HepG2 (cell line): Measurements from ENCODE around the gene SGSM1. TPM values are rescaled to one million over a fixed set of nuclear protein-coding genes. Genes with fewer than 3 reads are reported as not detected.
A peak's percentile ranks its signal among the peaks of the same experiment; 100 is the strongest.

Experiments used
- BRD4 ChIP-seq: sonication (generic); formaldehyde crosslinking; IDR thresholded peaks from 2 replicates; pipeline ENCODE4 v1.4.0; 2020; ENCODE audit warnings: missing genetic modification reagents
- JDP2 ChIP-seq: sonication (generic); formaldehyde crosslinking; IDR thresholded peaks from 2 replicates; pipeline ENCODE4 v1.8.1; 2022; ENCODE audit warnings: missing genetic modification reagents, borderline replicate concordance
- MLLT10 ChIP-seq: sonication (generic); formaldehyde crosslinking; IDR thresholded peaks from 2 replicates; pipeline ENCODE4 v1.4.0; 2020; ENCODE audit warnings: missing genetic modification reagents
- POLR2A ChIP-seq, 2 experiments: IDR thresholded peaks; 2 replicates each; pipeline ENCODE4 v1.6.1; 2011; ENCODE audit warnings: low read depth in 2 of 2, low read length in 2 of 2, mild to moderate bottlenecking in 1 of 2, moderate library complexity in 1 of 2; ENCODE audit not compliant: insufficient read depth in 1 of 2
- SMARCC2 ChIP-seq: fragments of 450-650 bp; IDR thresholded peaks from 2 replicates; pipeline ENCODE4 v1.6.1; 2017; ENCODE audit warnings: antibody characterized with exemption, mild to moderate bottlenecking
- SMC3 ChIP-seq: IDR thresholded peaks from 2 replicates; pipeline ENCODE4 v1.6.1; 2011; ENCODE audit warnings: low read length, improper control_type of control experiment
- STAT5B ChIP-seq: sonication (generic); formaldehyde crosslinking; IDR thresholded peaks from 2 replicates; pipeline ENCODE4 v1.4.0; 2020; ENCODE audit warnings: missing genetic modification reagents
- ZBTB38 ChIP-seq: sonication (generic); formaldehyde crosslinking; IDR thresholded peaks from 2 replicates; pipeline ENCODE4 v1.5.1; 2020; ENCODE audit warnings: mild to moderate bottlenecking, missing genetic modification reagents
- ZNF354B ChIP-seq: sonication (generic); formaldehyde crosslinking; IDR thresholded peaks from 2 replicates; pipeline ENCODE4 v1.8.0; 2022; ENCODE audit warnings: mild to moderate bottlenecking, missing genetic modification reagents
- ZNF430 ChIP-seq: sonication (generic); formaldehyde crosslinking; IDR thresholded peaks from 2 replicates; pipeline ENCODE4 v1.9.0; 2021; ENCODE audit warnings: mild to moderate bottlenecking, missing genetic modification reagents
- ZNF652 ChIP-seq: IDR thresholded peaks from 2 replicates; pipeline ENCODE4 v1.6.1; 2016; ENCODE audit warnings: low read depth, borderline replicate concordance
- ZNF772 ChIP-seq: sonication (generic); formaldehyde crosslinking; IDR thresholded peaks from 2 replicates; pipeline ENCODE4 v1.5.0; 2020; ENCODE audit warnings: mild to moderate bottlenecking, missing genetic modification reagents
- ZNF781 ChIP-seq: sonication (generic); formaldehyde crosslinking; IDR thresholded peaks from 2 replicates; pipeline ENCODE4 v1.5.1; 2020; ENCODE audit warnings: borderline replicate concordance, mild to moderate bottlenecking, missing genetic modification reagents; ENCODE audit errors: not compliant biosample characterization
- polyA plus RNA-seq, 8 experiments: library from polyadenylated mRNA; depleted of rRNA in 3 of 8; stranded (reverse) in 7 of 8; unstranded in 1 of 8; fragments of >200 nt; fragmentation: Illumina TruSeq in 4 of 8; extraction: Trizol in 4 of 8; gene quantifications; 2 replicates each; pipeline versions ENCODE4 v1.2.1 to v1.2.3, GENCODE V29; 2011 to 2016; ENCODE audit warnings: low read depth in 4 of 8, missing spikeins in 1 of 8, mixed read lengths in 1 of 8; ENCODE audit not compliant: insufficient read depth in 1 of 8
- total RNA-seq, 5 experiments: library from RNA; depleted of rRNA; stranded (reverse); fragments of >200 nt; fragmentation: Illumina TruSeq; extraction: Trizol; gene quantifications; 2 replicates each; pipeline ENCODE4 v1.2.3, GENCODE V29; 2016; ENCODE audit warnings: low read depth in 1 of 5
- TF ChIP-seq, protein P1 (sequence below), 2 experiments: sonication (generic) in 1 of 2; formaldehyde crosslinking in 1 of 2; IDR thresholded peaks; 2 replicates each; pipeline versions ENCODE4 v1.4.0 to v1.6.1; 2016 to 2020; ENCODE audit warnings: borderline replicate concordance in 1 of 2, low read depth in 1 of 2, mild to moderate bottlenecking in 1 of 2, missing genetic modification reagents in 1 of 2
- TF ChIP-seq, protein P2 (sequence below): IDR thresholded peaks from 2 replicates; pipeline ENCODE4 v1.6.1; 2016; ENCODE audit warnings: control low read depth
- TF ChIP-seq, protein P3 (sequence below): sonication (generic); formaldehyde crosslinking; IDR thresholded peaks from 2 replicates; pipeline ENCODE4 v1.9.0; 2021; ENCODE audit warnings: missing genetic modification reagents, mild to moderate bottlenecking, borderline replicate concordance
- TF ChIP-seq, protein P4 (sequence below): sonication (generic); formaldehyde crosslinking; IDR thresholded peaks from 2 replicates; pipeline ENCODE4 v1.5.0; 2020; ENCODE audit warnings: mild to moderate bottlenecking, missing genetic modification reagents, borderline replicate concordance

The SGSM1 gene
- total and polyA plus RNA-seq, 2 of the 13 experiments (the other 11 are each of a cell fraction or from before 2014, with no cell fraction given), result 0.07 TPM; not detected in 1

DNA sequence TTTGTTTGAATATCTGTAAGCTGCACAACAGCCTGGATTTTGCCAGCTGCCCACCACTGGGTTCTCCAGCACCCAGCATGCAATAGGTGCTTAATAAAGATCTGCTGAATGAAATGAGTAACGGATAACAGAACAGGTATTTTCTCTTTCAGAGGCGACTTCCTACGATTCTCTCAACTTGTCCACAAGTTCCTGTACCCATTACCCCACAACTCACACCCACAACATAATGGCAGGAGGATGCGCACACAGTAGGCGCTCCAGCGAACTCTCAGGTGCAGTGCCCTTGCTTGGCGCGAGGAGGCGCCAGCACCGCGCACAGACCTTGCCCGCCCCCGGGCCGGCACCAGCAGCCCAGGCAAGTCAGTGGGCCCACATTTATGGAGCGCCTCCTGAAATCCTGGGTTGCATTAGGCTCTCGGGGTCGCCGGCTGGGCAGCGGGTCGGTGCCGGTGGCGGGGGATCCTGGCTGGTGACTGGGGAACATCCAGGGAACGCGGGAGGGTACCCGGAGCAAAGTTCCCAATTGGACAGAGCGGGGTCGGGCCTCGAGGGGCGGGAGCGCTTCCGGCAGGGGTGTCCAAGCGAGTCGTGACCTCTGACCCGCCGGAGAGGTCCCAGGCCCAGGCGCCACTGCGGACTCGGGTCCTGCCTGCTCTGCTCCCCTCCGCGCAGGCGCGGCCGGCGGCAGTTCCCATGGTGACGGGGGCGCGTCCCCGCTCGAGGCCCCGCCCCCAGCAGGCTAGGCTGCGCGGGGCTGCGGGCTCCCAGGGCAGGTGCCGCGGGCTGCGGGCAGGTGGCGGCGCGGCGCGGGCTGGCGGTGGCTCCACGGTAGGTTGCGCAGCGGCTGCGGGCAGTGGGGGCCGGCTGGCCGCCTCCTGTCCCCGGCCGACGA, 146.2 kb downstream of the SGSM1 start, which contains the start of gene KIAA1671 (continued):
- TF ChIP-seq, protein P1, sequence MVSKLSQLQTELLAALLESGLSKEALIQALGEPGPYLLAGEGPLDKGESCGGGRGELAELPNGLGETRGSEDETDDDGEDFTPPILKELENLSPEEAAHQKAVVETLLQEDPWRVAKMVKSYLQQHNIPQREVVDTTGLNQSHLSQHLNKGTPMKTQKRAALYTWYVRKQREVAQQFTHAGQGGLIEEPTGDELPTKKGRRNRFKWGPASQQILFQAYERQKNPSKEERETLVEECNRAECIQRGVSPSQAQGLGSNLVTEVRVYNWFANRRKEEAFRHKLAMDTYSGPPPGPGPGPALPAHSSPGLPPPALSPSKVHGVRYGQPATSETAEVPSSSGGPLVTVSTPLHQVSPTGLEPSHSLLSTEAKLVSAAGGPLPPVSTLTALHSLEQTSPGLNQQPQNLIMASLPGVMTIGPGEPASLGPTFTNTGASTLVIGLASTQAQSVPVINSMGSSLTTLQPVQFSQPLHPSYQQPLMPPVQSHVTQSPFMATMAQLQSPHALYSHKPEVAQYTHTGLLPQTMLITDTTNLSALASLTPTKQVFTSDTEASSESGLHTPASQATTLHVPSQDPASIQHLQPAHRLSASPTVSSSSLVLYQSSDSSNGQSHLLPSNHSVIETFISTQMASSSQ (IDR thresholded peaks at IDR 0.05; ENCODE audit: low read depth), result no peak
- TF ChIP-seq, protein P1 (CRISPR knock-in tag; IDR thresholded peaks at IDR 0.05; ENCODE audit: borderline replicate concordance), result 0 out of 2 replicates have a peak, but pooled peaks have one; percentile 21
- TF ChIP-seq, protein P2, sequence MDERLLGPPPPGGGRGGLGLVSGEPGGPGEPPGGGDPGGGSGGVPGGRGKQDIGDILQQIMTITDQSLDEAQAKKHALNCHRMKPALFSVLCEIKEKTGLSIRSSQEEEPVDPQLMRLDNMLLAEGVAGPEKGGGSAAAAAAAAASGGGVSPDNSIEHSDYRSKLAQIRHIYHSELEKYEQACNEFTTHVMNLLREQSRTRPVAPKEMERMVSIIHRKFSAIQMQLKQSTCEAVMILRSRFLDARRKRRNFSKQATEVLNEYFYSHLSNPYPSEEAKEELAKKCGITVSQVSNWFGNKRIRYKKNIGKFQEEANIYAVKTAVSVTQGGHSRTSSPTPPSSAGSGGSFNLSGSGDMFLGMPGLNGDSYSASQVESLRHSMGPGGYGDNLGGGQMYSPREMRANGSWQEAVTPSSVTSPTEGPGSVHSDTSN, result no peak
- TF ChIP-seq ZNF772, result peak; percentile 11; the same call in 1 of the 2 replicates
- TF ChIP-seq STAT5B, result no peak
- TF ChIP-seq SMARCC2, result no peak
- TF ChIP-seq POLR2A (IDR thresholded peaks at IDR 0.05; ENCODE audit: insufficient read depth in 1 of 2, low read depth in 2 of 2, low read length in 2 of 2), result peak in 1 of 2 experiments; percentile 65; a peak in 2 of 4 replicates
- no peak for TF ChIP-seq ZNF781 (CRISPR knock-in tag)
- TF ChIP-seq JDP2 (CRISPR knock-in tag), result no peak
- 0 out of 2 replicates have a peak, but pooled peaks have one; percentile 58 for TF ChIP-seq ZNF354B (CRISPR knock-in tag)
- TF ChIP-seq ZNF430 (CRISPR knock-in tag), result 0 out of 2 replicates have a peak, but pooled peaks have one; percentile 11
- no peak for TF ChIP-seq MLLT10 (CRISPR knock-in tag)
- TF ChIP-seq ZNF652 (CRISPR knock-in tag), result no peak
- 0 out of 2 replicates have a peak, but pooled peaks have one; percentile 64 for TF ChIP-seq ZBTB38 (CRISPR knock-in tag)
- peak; percentile 52; the same call in 1 of the 2 replicates for TF ChIP-seq SMC3
- TF ChIP-seq, protein P3, sequence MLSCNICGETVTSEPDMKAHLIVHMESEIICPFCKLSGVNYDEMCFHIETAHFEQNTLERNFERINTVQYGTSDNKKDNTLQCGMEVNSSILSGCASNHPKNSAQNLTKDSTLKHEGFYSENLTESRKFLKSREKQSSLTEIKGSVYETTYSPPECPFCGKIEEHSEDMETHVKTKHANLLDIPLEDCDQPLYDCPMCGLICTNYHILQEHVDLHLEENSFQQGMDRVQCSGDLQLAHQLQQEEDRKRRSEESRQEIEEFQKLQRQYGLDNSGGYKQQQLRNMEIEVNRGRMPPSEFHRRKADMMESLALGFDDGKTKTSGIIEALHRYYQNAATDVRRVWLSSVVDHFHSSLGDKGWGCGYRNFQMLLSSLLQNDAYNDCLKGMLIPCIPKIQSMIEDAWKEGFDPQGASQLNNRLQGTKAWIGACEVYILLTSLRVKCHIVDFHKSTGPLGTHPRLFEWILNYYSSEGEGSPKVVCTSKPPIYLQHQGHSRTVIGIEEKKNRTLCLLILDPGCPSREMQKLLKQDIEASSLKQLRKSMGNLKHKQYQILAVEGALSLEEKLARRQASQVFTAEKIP, result no peak
- TF ChIP-seq, protein P4, sequence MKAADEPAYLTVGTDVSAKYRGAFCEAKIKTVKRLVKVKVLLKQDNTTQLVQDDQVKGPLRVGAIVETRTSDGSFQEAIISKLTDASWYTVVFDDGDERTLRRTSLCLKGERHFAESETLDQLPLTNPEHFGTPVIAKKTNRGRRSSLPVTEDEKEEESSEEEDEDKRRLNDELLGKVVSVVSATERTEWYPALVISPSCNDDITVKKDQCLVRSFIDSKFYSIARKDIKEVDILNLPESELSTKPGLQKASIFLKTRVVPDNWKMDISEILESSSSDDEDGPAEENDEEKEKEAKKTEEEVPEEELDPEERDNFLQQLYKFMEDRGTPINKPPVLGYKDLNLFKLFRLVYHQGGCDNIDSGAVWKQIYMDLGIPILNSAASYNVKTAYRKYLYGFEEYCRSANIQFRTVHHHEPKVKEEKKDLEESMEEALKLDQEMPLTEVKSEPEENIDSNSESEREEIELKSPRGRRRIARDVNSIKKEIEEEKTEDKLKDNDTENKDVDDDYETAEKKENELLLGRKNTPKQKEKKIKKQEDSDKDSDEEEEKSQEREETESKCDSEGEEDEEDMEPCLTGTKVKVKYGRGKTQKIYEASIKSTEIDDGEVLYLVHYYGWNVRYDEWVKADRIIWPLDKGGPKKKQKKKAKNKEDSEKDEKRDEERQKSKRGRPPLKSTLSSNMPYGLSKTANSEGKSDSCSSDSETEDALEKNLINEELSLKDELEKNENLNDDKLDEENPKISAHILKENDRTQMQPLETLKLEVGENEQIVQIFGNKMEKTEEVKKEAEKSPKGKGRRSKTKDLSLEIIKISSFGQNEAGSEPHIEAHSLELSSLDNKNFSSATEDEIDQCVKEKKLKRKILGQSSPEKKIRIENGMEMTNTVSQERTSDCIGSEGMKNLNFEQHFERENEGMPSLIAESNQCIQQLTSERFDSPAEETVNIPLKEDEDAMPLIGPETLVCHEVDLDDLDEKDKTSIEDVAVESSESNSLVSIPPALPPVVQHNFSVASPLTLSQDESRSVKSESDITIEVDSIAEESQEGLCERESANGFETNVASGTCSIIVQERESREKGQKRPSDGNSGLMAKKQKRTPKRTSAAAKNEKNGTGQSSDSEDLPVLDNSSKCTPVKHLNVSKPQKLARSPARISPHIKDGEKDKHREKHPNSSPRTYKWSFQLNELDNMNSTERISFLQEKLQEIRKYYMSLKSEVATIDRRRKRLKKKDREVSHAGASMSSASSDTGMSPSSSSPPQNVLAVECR (CRISPR knock-in tag), result peak; percentile 69; the same call in 1 of the 2 replicates
- TF ChIP-seq BRD4, result no peak
